ENCODE measurements around the gene CTU1.
A peak's percentile ranks its signal among the peaks of the same experiment; 100 is the strongest.

Gene CTU1

GRCh38 chr19:51083783-51084182, 24.4 kb downstream of the CTU1 start:
- Histone ChIP-seq H3K9me3 (replicated peaks in 1 of 2; ENCODE audit: control insufficient read depth in 2 of 2, insufficient read depth in 1 of 2, low read depth in 1 of 2, low read length in 2 of 2) (no peaks in the 10 kb centered on the region), H4K91ac (ENCODE audit: low read depth, low read length, poor library complexity) (no peak overlapping the region), H3K9ac (ENCODE audit: low read depth, low read length, poor library complexity) (no peak overlapping the region), H3K4me3 (ENCODE audit: low read length in 2 of 2) (no peak overlapping the region), H3K23ac (ENCODE audit: low read depth, low read length, poor library complexity) (no peak overlapping the region), H3K27me3 (ENCODE audit: control insufficient read depth in 3 of 3, insufficient read depth in 3 of 3, low read depth in 1 of 3, low read length in 3 of 3) (peaks cover 0 to 36% (median 0%) of the 10 kb centered on the region in 3 experiments), H3K36me3 (replicated peaks in 1 of 2; ENCODE audit: control insufficient read depth in 2 of 2, insufficient read depth in 2 of 2, low read length in 2 of 2) (no peaks in the 10 kb centered on the region), H2BK12ac (ENCODE audit: low read length) (no peak overlapping the region), H3K18ac (ENCODE audit: low read length) (no peak overlapping the region), H3K4me1 (ENCODE audit: control insufficient read depth in 2 of 2, insufficient read depth in 1 of 2, low read depth in 1 of 2, low read length in 2 of 2) (no peaks in the 10 kb centered on the region), H2BK5ac (ENCODE audit: low read length) (no peak overlapping the region), H4K8ac (ENCODE audit: low read depth, low read length) (no peak overlapping the region), H3K4ac (ENCODE audit: low read length) (no peak overlapping the region), H3K14ac (ENCODE audit: low read length) (no peak overlapping the region), H3K4me2 (ENCODE audit: insufficient read depth, low read length, poor library complexity, severe bottlenecking) (no peak overlapping the region), H2BK15ac (ENCODE audit: low read length) (no peak overlapping the region), H3K79me1 (ENCODE audit: low read depth, low read length) (peaks cover 1% of the 10 kb centered on the region), H2AFZ (ENCODE audit: low read length) (no peak overlapping the region), H2BK120ac (ENCODE audit: low read depth, low read length) (no peak overlapping the region), H3K27ac (replicated peaks; ENCODE audit: low read length) (no peak overlapping the region), H2AK5ac (ENCODE audit: low read depth, low read length) (no peak overlapping the region)
- WGBS, 2 donors (ENCODE audit: extremely low coverage in 2 of 2, insufficient read length in 2 of 2, insufficient replicate concordance in 1 of 2), result no CpG with 5 or more reads among the region's 14 CpGs
- no peak for DNase-seq (ENCODE audit: low spot score)

- no CpG with 5 or more reads among the region's 4 CpGs for WGBS, 2 donors (ENCODE audit: extremely low coverage in 2 of 2, insufficient read length in 2 of 2, insufficient replicate concordance in 1 of 2)
- Histone ChIP-seq H3K4me3 (ENCODE audit: low read length in 2 of 2) (no peak overlapping the region), H3K4me1 (ENCODE audit: control insufficient read depth in 2 of 2, insufficient read depth in 1 of 2, low read depth in 1 of 2, low read length in 2 of 2) (no peaks in the 10 kb centered on the region), H3K18ac (ENCODE audit: low read length) (no peak overlapping the region), H3K9me3 (replicated peaks in 1 of 2; ENCODE audit: control insufficient read depth in 2 of 2, insufficient read depth in 1 of 2, low read depth in 1 of 2, low read length in 2 of 2) (no peaks in the 10 kb centered on the region), H3K14ac (ENCODE audit: low read length) (no peak overlapping the region), H3K27ac (replicated peaks; ENCODE audit: low read length) (no peak overlapping the region), H2AK5ac (ENCODE audit: low read depth, low read length) (no peak overlapping the region), H3K9ac (ENCODE audit: low read depth, low read length, poor library complexity) (no peak overlapping the region), H3K79me1 (ENCODE audit: low read depth, low read length) (peaks cover 1% of the 10 kb centered on the region), H2AFZ (ENCODE audit: low read length) (no peak overlapping the region), H3K4me2 (ENCODE audit: insufficient read depth, low read length, poor library complexity, severe bottlenecking) (no peak overlapping the region), H3K23ac (ENCODE audit: low read depth, low read length, poor library complexity) (no peak overlapping the region), H3K4ac (ENCODE audit: low read length) (no peak overlapping the region), H4K8ac (ENCODE audit: low read depth, low read length) (no peak overlapping the region), H4K91ac (ENCODE audit: low read depth, low read length, poor library complexity) (no peak overlapping the region), H3K27me3 (ENCODE audit: control insufficient read depth in 3 of 3, insufficient read depth in 3 of 3, low read depth in 1 of 3, low read length in 3 of 3) (peaks cover 0 to 36% (median 0%) of the 10 kb centered on the region in 3 experiments), H2BK12ac (ENCODE audit: low read length) (no peak overlapping the region), H2BK15ac (ENCODE audit: low read length) (no peak overlapping the region), H2BK120ac (ENCODE audit: low read depth, low read length) (no peak overlapping the region), H3K36me3 (replicated peaks in 1 of 2; ENCODE audit: control insufficient read depth in 2 of 2, insufficient read depth in 2 of 2, low read length in 2 of 2) (no peaks in the 10 kb centered on the region), H2BK5ac (ENCODE audit: low read length) (no peak overlapping the region)
- DNase-seq (ENCODE audit: low spot score), result no peak
Observed at GRCh38 chr19:51083181-51083580, 25.0 kb downstream of the CTU1 start.

GRCh38 chr19:51082611-51083010, 25.6 kb downstream of the CTU1 start, which contains the start of gene KLK14:
KLK14 (minus strand) TSS chr19:51082887; CDS start chr19:51082614, 273 bp downstream.
- Histone ChIP-seq H4K8ac (ENCODE audit: low read depth, low read length) (no peak within 1 kb of the TSS), H3K14ac (ENCODE audit: low read length) (no peak within 1 kb of the TSS)

GRCh38 chr19:51081476-51081875, 26.7 kb downstream of the CTU1 start:
- Histone ChIP-seq H3K79me1 (ENCODE audit: low read depth, low read length) (peaks cover 1% of the 10 kb centered on the region), H3K4me2 (ENCODE audit: insufficient read depth, low read length, poor library complexity, severe bottlenecking) (no peak overlapping the region), H2BK5ac (ENCODE audit: low read length) (no peak overlapping the region), H3K9me3 (replicated peaks in 1 of 2; ENCODE audit: control insufficient read depth in 2 of 2, insufficient read depth in 1 of 2, low read depth in 1 of 2, low read length in 2 of 2) (no peaks in the 10 kb centered on the region), H3K4me1 (ENCODE audit: control insufficient read depth in 2 of 2, insufficient read depth in 1 of 2, low read depth in 1 of 2, low read length in 2 of 2) (no peaks in the 10 kb centered on the region), H2AK5ac (ENCODE audit: low read depth, low read length) (no peak overlapping the region), H2BK15ac (ENCODE audit: low read length) (no peak overlapping the region), H3K27ac (replicated peaks; ENCODE audit: low read length) (no peak overlapping the region), H3K14ac (ENCODE audit: low read length) (no peak overlapping the region), H4K8ac (ENCODE audit: low read depth, low read length) (no peak overlapping the region), H3K27me3 (ENCODE audit: control insufficient read depth in 3 of 3, insufficient read depth in 3 of 3, low read depth in 1 of 3, low read length in 3 of 3) (peaks cover 0 to 34% (median 0%) of the 10 kb centered on the region in 3 experiments), H3K36me3 (replicated peaks in 1 of 2; ENCODE audit: control insufficient read depth in 2 of 2, insufficient read depth in 2 of 2, low read length in 2 of 2) (no peaks in the 10 kb centered on the region), H3K18ac (ENCODE audit: low read length) (no peak overlapping the region), H3K23ac (ENCODE audit: low read depth, low read length, poor library complexity) (no peak overlapping the region), H3K9ac (ENCODE audit: low read depth, low read length, poor library complexity) (no peak overlapping the region), H3K4ac (ENCODE audit: low read length) (no peak overlapping the region), H2AFZ (ENCODE audit: low read length) (no peak overlapping the region), H2BK120ac (ENCODE audit: low read depth, low read length) (peak overlapping the region; percentile 63), H3K4me3 (ENCODE audit: low read length in 2 of 2) (no peak overlapping the region), H2BK12ac (ENCODE audit: low read length) (no peak overlapping the region), H4K91ac (ENCODE audit: low read depth, low read length, poor library complexity) (no peak overlapping the region)
- DNase-seq (ENCODE audit: low spot score), result no peak
- no CpG with 5 or more reads among the region's 14 CpGs for WGBS, 2 donors (ENCODE audit: extremely low coverage in 2 of 2, insufficient read length in 2 of 2, insufficient replicate concordance in 1 of 2)

More at GRCh38 chr19:51082611-51083010, 25.6 kb downstream of the CTU1 start, which contains the start of gene KLK14:
- no peak within 1 kb of the TSS for H2BK12ac ChIP-seq (ENCODE audit: low read length)
- no peak within 1 kb of the TSS for H3K27ac ChIP-seq (replicated peaks; ENCODE audit: low read length)
- no peak for DNase-seq (ENCODE audit: low spot score)
- H2AFZ ChIP-seq (ENCODE audit: low read length), result no peak within 1 kb of the TSS
- no peak within 1 kb of the TSS for H2BK15ac ChIP-seq (ENCODE audit: low read length)
- no peak within 1 kb of the TSS for H4K91ac ChIP-seq (ENCODE audit: low read depth, low read length, poor library complexity)
- no peak within 1 kb of the TSS for H2BK5ac ChIP-seq (ENCODE audit: low read length)
- no peak within 1 kb of the TSS for H3K23ac ChIP-seq (ENCODE audit: low read depth, low read length, poor library complexity)
- peak within 1 kb of the TSS; percentile 7 for H2AK5ac ChIP-seq (ENCODE audit: low read depth, low read length)
- no peak within 1 kb of the TSS for H3K4me2 ChIP-seq (ENCODE audit: insufficient read depth, low read length, poor library complexity, severe bottlenecking)
- no peaks in the 10 kb centered on the region for H3K36me3 ChIP-seq (replicated peaks in 1 of 2; ENCODE audit: control insufficient read depth in 2 of 2, insufficient read depth in 2 of 2, low read length in 2 of 2)
- no peaks in the 10 kb centered on the region for H3K9me3 ChIP-seq (replicated peaks in 1 of 2; ENCODE audit: control insufficient read depth in 2 of 2, insufficient read depth in 1 of 2, low read depth in 1 of 2, low read length in 2 of 2)
- H3K9ac ChIP-seq (ENCODE audit: low read depth, low read length, poor library complexity), result no peak within 1 kb of the TSS
- no peak within 1 kb of the TSS for H2BK120ac ChIP-seq (ENCODE audit: low read depth, low read length)
- H3K4ac ChIP-seq (ENCODE audit: low read length), result no peak within 1 kb of the TSS
- H3K27me3 ChIP-seq (ENCODE audit: control insufficient read depth in 3 of 3, insufficient read depth in 3 of 3, low read depth in 1 of 3, low read length in 3 of 3), result peaks cover 0 to 36% (median 0%) of the 10 kb centered on the region in 3 experiments
- no peak within 1 kb of the TSS for H3K18ac ChIP-seq (ENCODE audit: low read length)
- H3K4me1 ChIP-seq (ENCODE audit: control insufficient read depth in 2 of 2, insufficient read depth in 1 of 2, low read depth in 1 of 2, low read length in 2 of 2), result no peaks in the 10 kb centered on the region
- H3K4me3 ChIP-seq (ENCODE audit: low read length in 2 of 2), result no peak within 1 kb of the TSS
- no CpG with 5 or more reads among the region's 7 CpGs for WGBS, 2 donors (ENCODE audit: extremely low coverage in 2 of 2, insufficient read length in 2 of 2, insufficient replicate concordance in 1 of 2)
- peaks cover 1% of the 10 kb centered on the region for H3K79me1 ChIP-seq (ENCODE audit: low read depth, low read length)
